ENCODE results near the gene KLRK1.

GRCh38 chr12:10384191-10384590, 5.7 kb downstream of the KLRK1 start:
- TF ChIP-seq POLR2A (IDR thresholded peaks at IDR 0.05; ENCODE audit: low read depth, low read length): no peak
- TF ChIP-seq POLR2AphosphoS5 (IDR thresholded peaks at IDR 0.05; ENCODE audit: low read depth, low read length): no peak
